ENCODE results near the gene FMO3. TPM values are rescaled to one million over a fixed set of nuclear protein-coding genes. Genes with fewer than 3 reads are reported as not detected.

The FMO3 gene
- total and polyA plus RNA-seq, 2 donors (not counting 3 experiments of a cell fraction or from before 2014, with no cell fraction given) = not detected

- dilution Hi-C loops (cut with MboI; ENCODE audit: extremely low pct_ligation_motif_present, low sequenced_read_pairs) = no loop called here
- no peak overlapping the region for H3K4me3 ChIP-seq (replicated peaks in 1 of 3; ENCODE audit: insufficient read depth in 1 of 3, low read depth in 1 of 3, low read length in 3 of 3)
- TF ChIP-seq CTCF (IDR thresholded peaks at IDR 0.05; ENCODE audit: extremely low read depth in 1 of 2, insufficient read depth in 1 of 2, low read depth in 1 of 2, low read length in 2 of 2) (no peak), GATA2 (IDR thresholded peaks at IDR 0.05; ENCODE audit: insufficient read depth, insufficient read length, low read depth, low read length) (no peak), EZH2 (IDR thresholded peaks at IDR 0.05; ENCODE audit: borderline replicate concordance, low read depth, low read length, severe bottlenecking) (no peak), JUN (IDR thresholded peaks at IDR 0.05; ENCODE audit: borderline replicate concordance, insufficient read depth, insufficient read length, low read depth) (no peak), POLR2A (IDR thresholded peaks at IDR 0.05; ENCODE audit: low read depth, low read length) (no peak), POLR2AphosphoS5 (IDR thresholded peaks at IDR 0.05; ENCODE audit: insufficient read depth, low read depth, low read length) (no peak), FOS (IDR thresholded peaks at IDR 0.05; ENCODE audit: borderline replicate concordance, insufficient read depth, low read length) (no peak), MAX (IDR thresholded peaks at IDR 0.05; ENCODE audit: insufficient read depth, insufficient read length) (no peak), MYC (IDR thresholded peaks at IDR 0.05; ENCODE audit: low read depth, low read length) (no peak)
- H4K20me1 ChIP-seq (replicated peaks; ENCODE audit: control insufficient read depth, extremely low read depth, insufficient read depth, low read length) = no peaks in the 10 kb centered on the region
- no peaks in the 10 kb centered on the region for H3K9me1 ChIP-seq (replicated peaks; ENCODE audit: control insufficient read depth, extremely low read depth, insufficient read depth, low read length)
- ChIA-PET POLR2A (no interaction called here), CTCF (no interaction called here)
- FAIRE-seq = no peak
- no peak overlapping the region for H3K9ac ChIP-seq (replicated peaks; ENCODE audit: extremely low read depth, insufficient read depth, low read length)
- no TSS peak for BruUV-seq (replicated peaks)
- no peak overlapping the region for H3K27ac ChIP-seq (ENCODE audit: insufficient read depth, low read depth, low read length)
- DNase-seq (ENCODE audit: low read depth, low spot score) = no peak
- intact Hi-C loops (cut with micrococcal nuclease) = no loop called here
- H3K36me3 ChIP-seq (ENCODE audit: control insufficient read depth in 2 of 2, extremely low read depth in 1 of 2, insufficient read depth in 2 of 2, low read length in 2 of 2) = no peaks in the 10 kb centered on the region
- no peaks in the 10 kb centered on the region for H3K79me2 ChIP-seq (ENCODE audit: control insufficient read depth, insufficient read depth, low read length)
- H3K27me3 ChIP-seq (ENCODE audit: control insufficient read depth in 2 of 2, insufficient read depth in 2 of 2, low read length in 2 of 2) = no peaks in the 10 kb centered on the region
- no peak overlapping the region for H3K4me2 ChIP-seq (ENCODE audit: insufficient read depth, low read length)
- H3K4me1 ChIP-seq (ENCODE audit: control insufficient read depth, extremely low read depth, insufficient read depth, low read length) = no peaks in the 10 kb centered on the region
- no peak overlapping the region for H2AFZ ChIP-seq (ENCODE audit: low read depth, low read length)
- no peaks in the 10 kb centered on the region for H3K9me3 ChIP-seq (replicated peaks; ENCODE audit: control insufficient read depth, insufficient read depth, low read length)
Measured at GRCh38 chr1:171062902-171063301, 27.8 kb upstream of the FMO3 start.
